GM12891 (cell line): ENCODE measurements around the gene CDH5.

Experiments
- POLR2A ChIP-seq: IDR thresholded peaks from 2 replicates; pipeline ENCODE4 v1.6.1; 2011; ENCODE audit warnings: low read depth, low read length, control low read depth
- POLR2AphosphoS5 ChIP-seq: IDR thresholded peaks from 2 replicates; pipeline ENCODE4 v1.6.1; 2011; ENCODE audit warnings: low read depth, low read length, control low read depth
- SPI1 ChIP-seq: IDR thresholded peaks from 2 replicates; pipeline ENCODE4 v1.6.1; 2011; ENCODE audit warnings: low read depth, low read length, control low read depth
- TAF1 ChIP-seq: IDR thresholded peaks from 2 replicates; pipeline ENCODE4 v1.6.1; 2011; ENCODE audit warnings: low read depth, low read length, control low read depth

GRCh38 chr16:66425651-66426050, 59.2 kb downstream of the CDH5 start:
- TF ChIP-seq TAF1 (no peak), SPI1 (no peak), POLR2A (no peak), POLR2AphosphoS5 (no peak)
